ENCODE results near the gene WDR46.

DNA sequence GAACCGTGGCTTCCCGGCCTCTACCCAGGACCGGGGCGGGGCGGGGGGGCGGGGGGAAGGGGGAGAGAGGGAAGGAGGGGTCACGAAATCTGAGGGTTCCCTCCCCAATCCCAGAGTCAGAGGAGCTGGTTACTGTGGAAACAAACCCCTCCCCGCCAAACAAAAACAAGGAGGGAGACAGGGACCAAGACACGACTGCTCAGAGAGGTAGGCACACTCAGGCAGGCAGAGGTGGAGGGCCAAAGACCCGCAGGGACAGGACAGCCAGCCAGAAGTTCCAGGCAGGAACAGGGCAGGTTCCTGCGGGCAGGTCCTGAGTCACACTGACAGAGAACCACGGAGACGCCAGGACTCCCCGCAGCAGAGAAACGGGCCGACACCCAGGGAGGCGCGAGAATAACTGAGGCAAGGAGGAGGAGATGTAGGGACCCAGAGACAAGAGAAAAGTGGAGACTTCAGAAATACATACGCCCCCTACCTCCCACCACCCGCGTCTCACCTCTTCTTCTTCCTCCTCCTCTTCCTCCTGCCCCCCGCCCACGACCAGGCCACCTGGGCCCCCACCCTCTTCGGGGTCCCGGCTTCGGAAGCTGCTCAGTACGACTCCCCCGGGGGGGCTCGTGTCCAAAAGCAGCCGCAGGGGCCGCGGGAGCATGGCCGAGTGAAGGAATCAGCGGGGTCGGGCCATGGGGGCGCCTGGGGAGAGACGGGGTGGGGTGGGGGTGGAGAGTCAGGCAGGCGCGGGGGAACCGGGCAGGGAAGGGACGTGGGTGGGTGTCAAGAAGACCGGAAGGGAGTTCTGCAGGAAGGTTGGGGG lies 9.1 kb upstream of the WDR46 start:
- TF ChIP-seq POLR2AphosphoS5 (IDR thresholded peaks at IDR 0.05) (peak; percentile 42 to 76 (median 59)), EP300 (IDR thresholded peaks at IDR 0.05; ENCODE audit: low read depth) (no peak)
- TF ChIP-seq, protein P1, sequence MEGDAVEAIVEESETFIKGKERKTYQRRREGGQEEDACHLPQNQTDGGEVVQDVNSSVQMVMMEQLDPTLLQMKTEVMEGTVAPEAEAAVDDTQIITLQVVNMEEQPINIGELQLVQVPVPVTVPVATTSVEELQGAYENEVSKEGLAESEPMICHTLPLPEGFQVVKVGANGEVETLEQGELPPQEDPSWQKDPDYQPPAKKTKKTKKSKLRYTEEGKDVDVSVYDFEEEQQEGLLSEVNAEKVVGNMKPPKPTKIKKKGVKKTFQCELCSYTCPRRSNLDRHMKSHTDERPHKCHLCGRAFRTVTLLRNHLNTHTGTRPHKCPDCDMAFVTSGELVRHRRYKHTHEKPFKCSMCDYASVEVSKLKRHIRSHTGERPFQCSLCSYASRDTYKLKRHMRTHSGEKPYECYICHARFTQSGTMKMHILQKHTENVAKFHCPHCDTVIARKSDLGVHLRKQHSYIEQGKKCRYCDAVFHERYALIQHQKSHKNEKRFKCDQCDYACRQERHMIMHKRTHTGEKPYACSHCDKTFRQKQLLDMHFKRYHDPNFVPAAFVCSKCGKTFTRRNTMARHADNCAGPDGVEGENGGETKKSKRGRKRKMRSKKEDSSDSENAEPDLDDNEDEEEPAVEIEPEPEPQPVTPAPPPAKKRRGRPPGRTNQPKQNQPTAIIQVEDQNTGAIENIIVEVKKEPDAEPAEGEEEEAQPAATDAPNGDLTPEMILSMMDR (IDR thresholded peaks at IDR 0.05) = no peak
